IMR-90 (cell line): ENCODE data around the gene RHOF. TPM values are rescaled to one million over a fixed set of nuclear protein-coding genes. Genes with fewer than 3 reads are reported as not detected.

ENCODE experiments used
- ATAC-seq: fragments of 200-7000 bp; cut with Tn5 transposase; 2 replicates; pipeline ENCODE4 v1.9.1; 2020; ENCODE audit warnings: low read depth, mild to moderate bottlenecking, moderate library complexity
- BruUV-seq: library from RNA; stranded (reverse); fragments of 400-500 nt; replicated peaks from 2 replicates; lab custom pipeline; 2021; lab: Mats Ljungman, UMichigan
- CTCF ChIA-PET: fragments of 300-600 bp; formaldehyde crosslinking; extraction: SDS; loops from one replicate; lab custom pipeline; 2021; ENCODE audit warnings: antibody characterized with exemption; lab: Yijun Ruan, JAX
- POLR2A ChIA-PET: fragments of 300-600 bp; sonication (Branson Sonifier 250); formaldehyde crosslinking; loops from one replicate; lab custom pipeline; 2022; ENCODE audit warnings: antibody characterized with exemption; ENCODE audit not compliant: unreplicated experiment; lab: Charles Lee
- DNase-seq: peaks from one replicate; pipeline ENCODE4 v3.0.0; 2013
- H2AFZ ChIP-seq: replicated peaks from 2 replicates; pipeline ENCODE3; 2013; ENCODE audit warnings: low read length, mild to moderate bottlenecking; ENCODE audit not compliant: poor library complexity
- H2AK5ac ChIP-seq: 2 replicates; pipeline ENCODE4 v1.6.1; 2013; ENCODE audit warnings: low read depth, low read length, inconsistent platforms
- H2AK9ac ChIP-seq: replicated peaks from 2 replicates; pipeline ENCODE3; 2013; ENCODE audit warnings: mild to moderate bottlenecking, low read depth, low read length, moderate library complexity; ENCODE audit not compliant: poor library complexity
- H2BK120ac ChIP-seq: 2 replicates; pipeline ENCODE4 v1.6.1; 2013; ENCODE audit warnings: low read depth, low read length, inconsistent platforms
- H2BK15ac ChIP-seq: 3 replicates; pipeline ENCODE4 v1.6.1; 2013; ENCODE audit warnings: low read depth, low read length, inconsistent platforms
- H2BK20ac ChIP-seq: 2 replicates; pipeline ENCODE4 v1.6.1; 2013; ENCODE audit warnings: low read depth, mild to moderate bottlenecking, inconsistent platforms, low read length, moderate library complexity
- H2BK5ac ChIP-seq: 2 replicates; pipeline ENCODE4 v1.6.1; 2013; ENCODE audit warnings: mild to moderate bottlenecking, low read depth, low read length, inconsistent platforms; ENCODE audit not compliant: poor library complexity, severe bottlenecking
- H3K14ac ChIP-seq: replicated peaks from 2 replicates; pipeline ENCODE4 v1.6.1; 2013; ENCODE audit warnings: low read depth, low read length, inconsistent platforms
- H3K18ac ChIP-seq: 2 replicates; pipeline ENCODE4 v1.6.1; 2013; ENCODE audit warnings: low read depth, low read length, control low read depth
- H3K23ac ChIP-seq: 2 replicates; pipeline ENCODE4 v1.6.1; 2013; ENCODE audit warnings: low read depth, low read length, inconsistent platforms
- H3K27ac ChIP-seq: 2 replicates; pipeline ENCODE4 v1.5.1; 2013; ENCODE audit warnings: mild to moderate bottlenecking, control low read depth, low read length; ENCODE audit not compliant: insufficient read depth
- H3K27me3 ChIP-seq: 2 replicates; pipeline ENCODE4 v1.6.1; 2013; ENCODE audit warnings: low read length; ENCODE audit not compliant: control insufficient read depth, insufficient read depth
- H3K36me3 ChIP-seq: 2 replicates; pipeline ENCODE4 v1.6.1; 2013; ENCODE audit warnings: low read length, mixed read lengths; ENCODE audit not compliant: control insufficient read depth, insufficient read depth
- H3K4ac ChIP-seq: 2 replicates; pipeline ENCODE4 v1.6.1; 2013; ENCODE audit warnings: low read depth, low read length, inconsistent platforms
- H3K4me1 ChIP-seq: 2 replicates; pipeline ENCODE4 v1.6.1; 2013; ENCODE audit warnings: low read length, mixed read lengths; ENCODE audit not compliant: control insufficient read depth, insufficient read depth
- H3K4me2 ChIP-seq: 2 replicates; pipeline ENCODE4 v1.6.1; 2013; ENCODE audit warnings: low read depth, mild to moderate bottlenecking, control low read depth, low read length, moderate library complexity
- H3K4me3 ChIP-seq: 2 replicates; pipeline ENCODE4 v1.5.1; 2013; ENCODE audit warnings: low read depth, mild to moderate bottlenecking, control low read depth, low read length, moderate library complexity; ENCODE audit not compliant: insufficient read depth
- H3K56ac ChIP-seq: 2 replicates; pipeline ENCODE4 v1.6.1; 2013; ENCODE audit warnings: low read length, inconsistent platforms; ENCODE audit not compliant: insufficient read depth; ENCODE audit errors: extremely low read depth
- H3K79me1 ChIP-seq, 2 experiments: 2 replicates each; pipeline ENCODE4 v1.6.1; 2013; ENCODE audit warnings: low read length in 2 of 2, inconsistent platforms in 1 of 2, low read depth in 1 of 2
- H3K9ac ChIP-seq: 2 replicates; pipeline ENCODE4 v1.6.1; 2013; ENCODE audit warnings: low read depth, low read length, control low read depth
- H3K9me1 ChIP-seq: 2 replicates; pipeline ENCODE4 v1.6.1; 2013; ENCODE audit warnings: low read length, inconsistent platforms; ENCODE audit not compliant: insufficient read depth
- H3K9me3 ChIP-seq: 2 replicates; pipeline ENCODE4 v1.6.1; 2013; ENCODE audit warnings: low read length; ENCODE audit not compliant: control insufficient read depth, insufficient read depth
- H4K20me1 ChIP-seq: 2 replicates; pipeline ENCODE4 v1.6.1; 2013; ENCODE audit warnings: low read length, inconsistent platforms; ENCODE audit not compliant: insufficient read depth
- H4K5ac ChIP-seq: 2 replicates; pipeline ENCODE4 v1.6.1; 2013; ENCODE audit warnings: mild to moderate bottlenecking, low read depth, low read length, control low read depth
- H4K8ac ChIP-seq, 2 experiments: 2 replicates each; pipeline ENCODE4 v1.6.1; 2013; ENCODE audit warnings: low read depth in 2 of 2, low read length in 2 of 2, control low read depth in 1 of 2, inconsistent platforms in 1 of 2
- H4K91ac ChIP-seq: 2 replicates; pipeline ENCODE4 v1.6.1; 2013; ENCODE audit warnings: low read depth, low read length, inconsistent platforms; ENCODE audit not compliant: insufficient read depth
- BHLHE40 ChIP-seq: fragments of 150-350 bp; IDR thresholded peaks from 2 replicates; pipeline ENCODE4 v1.6.1; 2016; ENCODE audit warnings: mild to moderate bottlenecking, low read depth, low read length
- MXI1 ChIP-seq: IDR thresholded peaks from 2 replicates; pipeline ENCODE4 v1.6.1; 2012; ENCODE audit warnings: low read depth, mild to moderate bottlenecking, low read length, moderate library complexity, borderline replicate concordance
- WGBS, 2 experiments: methylation state at CpG; one replicate each; pipeline versions ENCODE4 v1.1.5 to v1.1.7; 2013; ENCODE audit warnings: missing lambda C conversion rate in 2 of 2; ENCODE audit not compliant: insufficient read length in 1 of 2; ENCODE audit errors: extremely low coverage in 2 of 2; 5-methylcytosine and 5-hydroxymethylcytosine counted together
- dilution Hi-C: fragments of 300-500 bp; cut with HindIII; formaldehyde crosslinking; loops from one replicate; pipeline ENCODE4 v1.14.3; 2018; ENCODE audit warnings: low sequenced_read_pairs; ENCODE audit not compliant: unreplicated experiment
- in situ Hi-C: fragments of 300-500 bp; cut with MboI; formaldehyde crosslinking; loops from 3 replicates; pipeline ENCODE4 v1.14.3; 2019; ENCODE audit warnings: low sequenced_read_pairs, inconsistent platforms, mixed read lengths
- intact Hi-C: fragments of 100-400 bp; cut with micrococcal nuclease; formaldehyde crosslinking; loops from 2 replicates; pipeline ENCODE4 v1.10.0; 2022
- polyA plus RNA-seq, 3 experiments: library from polyadenylated mRNA; depleted of rRNA; stranded (reverse); fragments of >200 nt; gene quantifications; 2 replicates each; pipeline ENCODE4 v1.2.3, GENCODE V29; 2012; ENCODE audit warnings: low replicate concordance in 1 of 3
- total RNA-seq: library from RNA; depleted of rRNA; stranded (reverse); fragments of >200 nt; gene quantifications from 2 replicates; pipeline ENCODE4 v1.2.3, GENCODE V29; 2012

RHOF gene
- total and polyA plus RNA-seq, 2 of the 4 experiments (the other 2 are of a cell fraction) = 3.0 to 5.1 TPM

DNA sequence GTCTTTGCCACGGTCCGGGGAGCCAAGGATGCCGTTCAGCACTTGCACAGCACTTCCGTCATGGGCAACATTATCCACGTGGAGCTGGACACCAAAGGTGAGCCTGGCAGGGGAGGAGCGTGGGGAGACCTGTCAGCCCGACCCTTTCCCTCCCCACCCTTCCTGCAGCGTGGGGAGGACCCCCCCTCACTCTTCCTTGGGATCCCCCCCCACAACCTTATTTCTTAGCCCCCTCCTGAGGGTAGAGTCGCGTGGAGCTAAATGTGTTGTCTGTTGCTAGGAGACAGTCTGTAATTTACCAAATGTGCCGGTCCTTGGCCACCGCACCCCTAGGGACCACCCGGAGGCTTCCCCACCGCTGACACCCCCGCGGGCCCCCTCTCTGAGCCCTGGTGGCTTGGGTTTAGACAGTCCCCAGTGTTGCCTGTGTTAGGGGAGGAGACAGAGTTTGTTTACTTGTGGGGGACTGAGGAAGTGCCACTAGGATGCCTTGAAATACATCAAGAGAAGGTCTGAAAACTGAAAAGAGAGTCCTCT, 12.6 kb upstream of the RHOF start:
- dilution Hi-C loops = no loop called here

More for the DNA sequence above, 12.6 kb upstream of the RHOF start:
- H2AK5ac ChIP-seq = peak overlapping the region; percentile 60; the same call in 1 of the 2 replicates
- H4K5ac ChIP-seq = no peak overlapping the region
- H3K9me3 ChIP-seq = no peaks in the 10 kb centered on the region
- peak overlapping the region; percentile 91 for H3K4me2 ChIP-seq
- peak overlapping the region; percentile 91 for H3K9ac ChIP-seq
- peaks cover 35% of the 10 kb centered on the region for H3K36me3 ChIP-seq
- 0% methylated on average over 3 of the region's 16 CpGs; no CpG with 5 or more reads in 1 of the 2 experiments for WGBS, 2 experiments
- DNase-seq = no peak
- no peak overlapping the region for H4K8ac ChIP-seq
- no peak for ATAC-seq
- H3K79me1 ChIP-seq = peaks cover 8 to 53% of the 10 kb centered on the region in 2 experiments; a peak in 3 of 4 replicates
- TF ChIP-seq BHLHE40 = no peak
- peak; percentile 82; the same call in 1 of the 2 replicates for TF ChIP-seq MXI1
- peak overlapping the region; percentile 8; the same call in 1 of the 2 replicates for H3K14ac ChIP-seq
- no peak overlapping the region for H2BK120ac ChIP-seq
- BruUV-seq = no TSS peak
- POLR2A ChIA-PET = interaction anchor here (0.5 to 0.6 kb wide), 2 partner anchors 115 to 449 kb away, joined by 3 to 7 read pairs; no protein-coding TSS in a partner anchor
- peak overlapping the region; percentile 53 for H3K4me3 ChIP-seq
- intact Hi-C loops = no loop called here
- H3K27me3 ChIP-seq = no peaks in the 10 kb centered on the region
- H3K56ac ChIP-seq = peak overlapping the region; percentile 20; the same call in 1 of the 2 replicates
- peak overlapping the region; percentile 19 for H3K27ac ChIP-seq
- in situ Hi-C loops = no loop called here
- H4K20me1 ChIP-seq = peaks cover 32% of the 10 kb centered on the region
- H4K91ac ChIP-seq = 0 out of 2 replicates have a peak overlapping the region, but pooled peaks have one; percentile 0
- no peaks in the 10 kb centered on the region for H3K9me1 ChIP-seq
- no peak overlapping the region for H3K18ac ChIP-seq
- H2AFZ ChIP-seq = peak overlapping the region; percentile 29
- peak overlapping the region; percentile 44; the same call in 1 of the 2 replicates for H3K23ac ChIP-seq
- peaks cover 15% of the 10 kb centered on the region for H3K4me1 ChIP-seq
- H2BK5ac ChIP-seq = no peak overlapping the region
- no peak overlapping the region for H2BK15ac ChIP-seq
- peak overlapping the region; percentile 20 for H2AK9ac ChIP-seq
- CTCF ChIA-PET = no interaction called here
- no peak overlapping the region for H3K4ac ChIP-seq
- H2BK20ac ChIP-seq = no peak overlapping the region
